ENCODE data around the gene CPM. TPM values are rescaled to one million over a fixed set of nuclear protein-coding genes. Genes with fewer than 3 reads are reported as not detected.
A peak's percentile ranks its signal among the peaks of the same experiment; 100 is the strongest.

CPM gene
- total RNA-seq, result 1 to 10 TPM in 1 of 3 donors, under 1 TPM in 2; 0.25 to 1.6 (median 0.68) TPM
- 1.6 TPM for total RNA-seq (2013)

GRCh38 chr12:68932961-68933893 is at the start of gene CPM:
TSS of gene CPM (minus strand) at chr12:68933171. CDS start at chr12:68932837, 334 bp downstream.
- Histone ChIP-seq H3K27me3 (ENCODE audit: control insufficient read depth, insufficient read depth, low read length) (peaks cover 13% of the 10 kb centered on the region), H3K36me3 (ENCODE audit: control insufficient read depth, insufficient read depth, low read length) (no peaks in the 10 kb centered on the region), H3K27ac (ENCODE audit: low read length) (no peak within 1 kb of the TSS), H3K9me3 (ENCODE audit: control insufficient read depth, insufficient read depth, low read length) (no peaks in the 10 kb centered on the region), H3K4me3 (ENCODE audit: low read length) (peak within 1 kb of the TSS; percentile 46), H3K4me1 (ENCODE audit: control insufficient read depth, insufficient read depth, low read length) (peaks cover 13% of the 10 kb centered on the region)
- H3K9me3 Mint-ChIP-seq, result no peaks in the 10 kb centered on the region
- H3K36me3 Mint-ChIP-seq, result no peaks in the 10 kb centered on the region
- TF ChIP-seq, protein P1, sequence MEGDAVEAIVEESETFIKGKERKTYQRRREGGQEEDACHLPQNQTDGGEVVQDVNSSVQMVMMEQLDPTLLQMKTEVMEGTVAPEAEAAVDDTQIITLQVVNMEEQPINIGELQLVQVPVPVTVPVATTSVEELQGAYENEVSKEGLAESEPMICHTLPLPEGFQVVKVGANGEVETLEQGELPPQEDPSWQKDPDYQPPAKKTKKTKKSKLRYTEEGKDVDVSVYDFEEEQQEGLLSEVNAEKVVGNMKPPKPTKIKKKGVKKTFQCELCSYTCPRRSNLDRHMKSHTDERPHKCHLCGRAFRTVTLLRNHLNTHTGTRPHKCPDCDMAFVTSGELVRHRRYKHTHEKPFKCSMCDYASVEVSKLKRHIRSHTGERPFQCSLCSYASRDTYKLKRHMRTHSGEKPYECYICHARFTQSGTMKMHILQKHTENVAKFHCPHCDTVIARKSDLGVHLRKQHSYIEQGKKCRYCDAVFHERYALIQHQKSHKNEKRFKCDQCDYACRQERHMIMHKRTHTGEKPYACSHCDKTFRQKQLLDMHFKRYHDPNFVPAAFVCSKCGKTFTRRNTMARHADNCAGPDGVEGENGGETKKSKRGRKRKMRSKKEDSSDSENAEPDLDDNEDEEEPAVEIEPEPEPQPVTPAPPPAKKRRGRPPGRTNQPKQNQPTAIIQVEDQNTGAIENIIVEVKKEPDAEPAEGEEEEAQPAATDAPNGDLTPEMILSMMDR (IDR thresholded peaks at IDR 0.05), result no peak
- WGBS (ENCODE audit: insufficient coverage), result 5% methylated on average over 96 of the region's 96 CpGs
- DNase-seq (peak; percentile 51 to 81), ATAC-seq (peak; percentile 98 to 99 (median 98))
- no peak within 1 kb of the TSS for H3K27ac Mint-ChIP-seq
- H3K27me3 Mint-ChIP-seq (ENCODE audit: low read depth in 2 of 2), result peaks cover 25 to 39% of the 10 kb centered on the region in 2 donors
- peaks cover 9 to 12% of the 10 kb centered on the region in 2 donors for H3K4me1 Mint-ChIP-seq
- peak within 1 kb of the TSS; percentile 85 for H3K4me3 Mint-ChIP-seq
- intact Hi-C loops (cut with micrococcal nuclease), result no loop called here

- H3K9me3 ChIP-seq (ENCODE audit: control insufficient read depth, insufficient read depth, low read length), result no peaks in the 10 kb centered on the region
- no peaks in the 10 kb centered on the region for H3K4me1 ChIP-seq (ENCODE audit: control insufficient read depth, insufficient read depth, low read length)
- intact Hi-C loops (cut with micrococcal nuclease), result no loop called here
- no peak overlapping the region for H3K4me3 ChIP-seq (ENCODE audit: low read length)
- Mint-ChIP-seq H3K27me3 (ENCODE audit: low read depth in 2 of 2) (peaks cover 6 to 42% of the 10 kb centered on the region in 2 donors), H3K4me3 (no peak overlapping the region), H3K4me1 (no peaks in the 10 kb centered on the region), H3K27ac (no peak overlapping the region), H3K36me3 (no peaks in the 10 kb centered on the region), H3K9me3 (peaks cover 0 to 6% of the 10 kb centered on the region in 2 donors)
- no peaks in the 10 kb centered on the region for H3K27me3 ChIP-seq (ENCODE audit: control insufficient read depth, insufficient read depth, low read length)
- ATAC-seq (no peak), DNase-seq (no peak)
- WGBS (ENCODE audit: insufficient coverage), result 58% methylated on average over 4 of the region's 4 CpGs
- TF ChIP-seq, protein P1 (IDR thresholded peaks at IDR 0.05), result no peak
- H3K27ac ChIP-seq (ENCODE audit: low read length), result no peak overlapping the region
- H3K36me3 ChIP-seq (ENCODE audit: control insufficient read depth, insufficient read depth, low read length), result no peaks in the 10 kb centered on the region
These were observed 48.5 kb upstream of the CPM start for GRCh38 chr12:68981516-68981915.

DNA sequence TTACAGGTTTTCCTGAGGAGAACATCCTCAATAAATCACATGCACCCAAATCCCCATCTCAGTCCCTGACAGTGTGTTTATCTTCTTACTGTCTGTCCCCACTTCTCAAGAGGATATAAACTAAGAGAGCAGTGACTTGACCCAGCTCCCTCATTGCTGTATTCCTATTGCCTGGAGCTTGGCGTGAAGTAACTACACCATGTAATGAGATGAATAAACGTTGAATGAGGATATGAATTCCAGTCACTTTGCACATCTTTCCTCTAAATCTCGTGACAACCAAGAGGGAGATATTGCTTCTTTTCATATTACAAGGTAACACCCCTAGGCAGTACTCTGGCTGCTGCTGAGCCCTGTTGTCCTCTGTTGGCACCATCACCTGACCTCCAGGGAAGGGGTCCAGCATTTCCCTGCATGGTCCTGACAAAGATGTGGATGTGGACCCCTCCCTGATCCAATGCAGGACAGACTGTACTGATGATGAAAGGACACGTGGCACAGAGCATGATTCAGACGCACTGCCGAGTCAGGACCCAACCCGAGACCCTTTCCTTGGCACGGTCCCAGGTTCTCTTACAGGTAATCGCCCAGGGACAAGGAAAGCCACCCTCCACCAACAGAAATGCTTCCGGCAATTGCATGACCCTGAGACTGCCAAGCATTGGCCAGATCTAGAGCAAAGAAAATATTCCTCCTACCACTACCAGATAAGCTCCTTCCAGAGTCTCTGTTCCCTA is 47.7 kb upstream of the CPM start:
- Histone ChIP-seq H3K9me3 (ENCODE audit: control insufficient read depth, insufficient read depth, low read length) (no peaks in the 10 kb centered on the region), H3K36me3 (ENCODE audit: control insufficient read depth, insufficient read depth, low read length) (no peaks in the 10 kb centered on the region), H3K27ac (ENCODE audit: low read length) (no peak overlapping the region), H3K27me3 (ENCODE audit: control insufficient read depth, insufficient read depth, low read length) (no peaks in the 10 kb centered on the region), H3K4me3 (ENCODE audit: low read length) (no peak overlapping the region), H3K4me1 (ENCODE audit: control insufficient read depth, insufficient read depth, low read length) (no peaks in the 10 kb centered on the region)
- no peaks in the 10 kb centered on the region for H3K4me1 Mint-ChIP-seq
- intact Hi-C loops (cut with micrococcal nuclease), result no loop called here
- H3K4me3 Mint-ChIP-seq, result no peak overlapping the region
- peaks cover 6 to 42% of the 10 kb centered on the region in 2 donors for H3K27me3 Mint-ChIP-seq (ENCODE audit: low read depth in 2 of 2)
- WGBS (ENCODE audit: insufficient coverage), result 88% methylated on average over 10 of the region's 10 CpGs
- ATAC-seq (no peak), DNase-seq (no peak)
- H3K27ac Mint-ChIP-seq, result no peak overlapping the region
- TF ChIP-seq, protein P1 (IDR thresholded peaks at IDR 0.05), result no peak
- H3K9me3 Mint-ChIP-seq, result peaks cover 0 to 6% of the 10 kb centered on the region in 2 donors
- H3K36me3 Mint-ChIP-seq, result no peaks in the 10 kb centered on the region

Measured in natural killer cell (primary cell).